Airway epithelial cell (primary cell): ENCODE measurements around the gene ICOS. TPM values are rescaled to one million over a fixed set of nuclear protein-coding genes. Genes with fewer than 3 reads are reported as not detected.

Source experiments
- total RNA-seq: library from RNA; depleted of rRNA; stranded (reverse); fragments of >200 nt; gene quantifications from 2 replicates; pipeline ENCODE4 v1.2.3, GENCODE V29; 2015

Gene ICOS, protein sequence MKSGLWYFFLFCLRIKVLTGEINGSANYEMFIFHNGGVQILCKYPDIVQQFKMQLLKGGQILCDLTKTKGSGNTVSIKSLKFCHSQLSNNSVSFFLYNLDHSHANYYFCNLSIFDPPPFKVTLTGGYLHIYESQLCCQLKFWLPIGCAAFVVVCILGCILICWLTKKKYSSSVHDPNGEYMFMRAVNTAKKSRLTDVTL
- not detected in 2 replicates for total RNA-seq

GRCh38 chr2:203936535-203936934 lies at the start of gene ICOS:
TSS of gene ICOS (plus strand) at chr2:203936763. CDS start at chr2:203936815, 52 bp downstream.

Other genes starting within 250 kb of the ICOS start
- gene CD28, start 230.1 kb upstream of the ICOS start, total RNA-seq = not detected in 2 replicates
- gene CTLA4, start 69.0 kb upstream of the ICOS start, total RNA-seq = not detected in 2 replicates